Body of pancreas (tissue), 4 donors: ENCODE results near the gene MYL6. TPM values are rescaled to one million over a fixed set of nuclear protein-coding genes. Genes with fewer than 3 reads are reported as not detected.

ENCODE experiments used
- ATAC-seq: fragments of 150-250 bp; one replicate; pipeline ENCODE4 v1.9.1; 2016
- DNase-seq, 4 donors: peaks; one replicate each; pipeline ENCODE4 v3.0.0-alpha.2; 2019
- H3K27ac ChIP-seq, 4 donors: fragments of 200-600 bp; sonication (generic); 1 replicate in 3 of 4; 2 replicates in 1 of 4; pipeline versions ENCODE4 v1.5.1 to v1.6.1; 2016 to 2019; ENCODE audit warnings: mild to moderate bottlenecking in 1 of 4, mixed read lengths in 1 of 4, moderate library complexity in 1 of 4
- H3K27me3 ChIP-seq, 2 donors: fragments of 200-600 bp; sonication (generic); one replicate each; pipeline ENCODE4 v1.6.0; 2016; ENCODE audit warnings: mild to moderate bottlenecking in 1 of 2
- H3K36me3 ChIP-seq, 2 donors: fragments of 200-600 bp; sonication (generic); replicated peaks in 1 of 2; 2 replicates each; pipeline ENCODE4 v1.5.1; 2016; ENCODE audit warnings: low read depth in 2 of 2; ENCODE audit not compliant: insufficient read depth in 1 of 2
- H3K4me1 ChIP-seq: fragments of 200-600 bp; sonication (generic); one replicate; pipeline ENCODE4 v1.6.0; 2016
- H3K4me3 ChIP-seq, 2 donors: fragments of 200-600 bp; sonication (generic); 1 replicate in 1 of 2; 2 replicates in 1 of 2; pipeline ENCODE4 v1.5.1; 2016 to 2019
- H3K9me3 ChIP-seq, 3 donors: fragments of 200-600 bp; sonication (generic); 1 replicate in 2 of 3; 2 replicates in 1 of 3; pipeline ENCODE4 v1.5.1; 2016
- POLR2A ChIP-seq, 3 donors: fragments of 450-650 bp; IDR thresholded peaks; one replicate each; pipeline ENCODE4 v1.6.1; 2016; ENCODE audit warnings: antibody characterized with exemption in 3 of 3, mild to moderate bottlenecking in 2 of 3
- WGBS, 2 donors: methylation state at CpG; one replicate each; pipeline ENCODE4 v1.1.5; 2017; 5-methylcytosine and 5-hydroxymethylcytosine counted together
- intact Hi-C: fragments of 100-400 bp; cut with DNase I; formaldehyde crosslinking; loops from one replicate; pipeline ENCODE4 v1.15.1; 2023
- total RNA-seq, 2 donors: library from RNA; depleted of rRNA; stranded (reverse); fragments of >200 nt; gene quantifications; one replicate each; pipeline ENCODE4 v1.1.0, GENCODE V29; 2016
- TF ChIP-seq, protein P1 (sequence below), 7 experiments: fragments of 450-650 bp in 4 of 7; fragments of 200-600 bp in 3 of 7; sonication (generic) in 3 of 7; IDR thresholded peaks; one replicate each; pipeline ENCODE4 v1.5.1; 2016 to 2019; ENCODE audit warnings: antibody characterized with exemption in 7 of 7

MYL6 gene
- total RNA-seq, 2 donors from 2014 or later, result 838 to 1,110 TPM

DNA sequence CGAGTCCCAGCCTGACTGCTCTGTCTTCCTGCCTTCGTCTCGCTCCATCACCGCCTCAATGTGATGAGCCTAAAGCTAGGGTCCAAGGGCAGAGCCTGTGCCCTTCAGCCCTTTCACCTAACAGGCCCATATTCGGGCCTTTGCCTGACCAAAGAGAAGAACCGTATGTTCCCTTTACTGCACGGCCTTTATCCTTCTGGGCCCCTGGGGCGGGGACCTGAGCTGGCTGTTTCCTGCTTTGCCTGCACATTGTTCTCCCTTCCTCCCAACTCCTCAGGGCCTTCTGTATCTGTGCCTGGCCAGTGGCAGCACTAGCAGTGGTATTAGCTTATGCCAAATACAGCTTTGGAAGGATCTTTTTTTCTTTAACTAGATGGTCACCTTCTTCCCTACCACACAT lies 14.3 kb upstream of the MYL6 start:
- Histone ChIP-seq H3K27me3 (no peaks in the 10 kb centered on the region), H3K4me3 (no peak overlapping the region), H3K27ac (peak overlapping the region in 1 of 4 donors; percentile 13), H3K4me1 (peaks cover 17% of the 10 kb centered on the region), H3K36me3 (peaks cover 9 to 32% of the 10 kb centered on the region in 2 donors), H3K9me3 (no peaks in the 10 kb centered on the region)
- ATAC-seq (no peak), DNase-seq (no peak)
- WGBS, 2 donors, result 89 to 90% methylated on average over 8 of the region's 8 CpGs
- intact Hi-C loops, result no loop called here
- TF ChIP-seq POLR2A (IDR thresholded peaks at IDR 0.05), result no peak
- TF ChIP-seq, protein P1, sequence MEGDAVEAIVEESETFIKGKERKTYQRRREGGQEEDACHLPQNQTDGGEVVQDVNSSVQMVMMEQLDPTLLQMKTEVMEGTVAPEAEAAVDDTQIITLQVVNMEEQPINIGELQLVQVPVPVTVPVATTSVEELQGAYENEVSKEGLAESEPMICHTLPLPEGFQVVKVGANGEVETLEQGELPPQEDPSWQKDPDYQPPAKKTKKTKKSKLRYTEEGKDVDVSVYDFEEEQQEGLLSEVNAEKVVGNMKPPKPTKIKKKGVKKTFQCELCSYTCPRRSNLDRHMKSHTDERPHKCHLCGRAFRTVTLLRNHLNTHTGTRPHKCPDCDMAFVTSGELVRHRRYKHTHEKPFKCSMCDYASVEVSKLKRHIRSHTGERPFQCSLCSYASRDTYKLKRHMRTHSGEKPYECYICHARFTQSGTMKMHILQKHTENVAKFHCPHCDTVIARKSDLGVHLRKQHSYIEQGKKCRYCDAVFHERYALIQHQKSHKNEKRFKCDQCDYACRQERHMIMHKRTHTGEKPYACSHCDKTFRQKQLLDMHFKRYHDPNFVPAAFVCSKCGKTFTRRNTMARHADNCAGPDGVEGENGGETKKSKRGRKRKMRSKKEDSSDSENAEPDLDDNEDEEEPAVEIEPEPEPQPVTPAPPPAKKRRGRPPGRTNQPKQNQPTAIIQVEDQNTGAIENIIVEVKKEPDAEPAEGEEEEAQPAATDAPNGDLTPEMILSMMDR (IDR thresholded peaks at IDR 0.05), result no peak

DNA sequence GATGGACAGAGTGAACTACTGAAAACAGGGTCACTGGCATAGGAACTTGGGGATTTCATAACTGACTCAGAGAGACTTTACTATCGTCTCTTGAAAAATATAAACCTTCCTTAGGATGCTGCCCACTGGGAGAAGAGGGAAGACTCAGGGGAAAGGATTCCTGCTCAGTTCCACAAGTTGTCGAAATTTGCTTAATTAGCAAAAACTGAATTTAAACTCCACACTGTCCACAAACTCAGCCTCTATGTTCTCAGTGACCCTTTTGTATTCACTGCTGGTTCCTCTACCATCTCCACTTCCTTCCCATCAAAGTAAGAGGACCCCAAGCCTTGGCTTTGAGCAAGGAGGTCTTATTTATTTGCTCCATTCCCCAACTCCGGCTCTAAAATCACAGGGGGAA lies 12.9 kb upstream of the MYL6 start:
- TF ChIP-seq, protein P1 (IDR thresholded peaks at IDR 0.05), result no peak
- no peak for TF ChIP-seq POLR2A (IDR thresholded peaks at IDR 0.05)
- Histone ChIP-seq H3K36me3 (peaks cover 0 to 28% of the 10 kb centered on the region in 2 donors), H3K27me3 (no peaks in the 10 kb centered on the region), H3K4me1 (peaks cover 17% of the 10 kb centered on the region), H3K4me3 (no peak overlapping the region), H3K27ac (peak overlapping the region in 1 of 4 donors; percentile 3), H3K9me3 (no peaks in the 10 kb centered on the region)
- intact Hi-C loops, result no loop called here
- ATAC-seq (no peak), DNase-seq (no peak)
- WGBS, 2 donors, result 96 to 99% methylated on average over 3 of the region's 3 CpGs

DNA sequence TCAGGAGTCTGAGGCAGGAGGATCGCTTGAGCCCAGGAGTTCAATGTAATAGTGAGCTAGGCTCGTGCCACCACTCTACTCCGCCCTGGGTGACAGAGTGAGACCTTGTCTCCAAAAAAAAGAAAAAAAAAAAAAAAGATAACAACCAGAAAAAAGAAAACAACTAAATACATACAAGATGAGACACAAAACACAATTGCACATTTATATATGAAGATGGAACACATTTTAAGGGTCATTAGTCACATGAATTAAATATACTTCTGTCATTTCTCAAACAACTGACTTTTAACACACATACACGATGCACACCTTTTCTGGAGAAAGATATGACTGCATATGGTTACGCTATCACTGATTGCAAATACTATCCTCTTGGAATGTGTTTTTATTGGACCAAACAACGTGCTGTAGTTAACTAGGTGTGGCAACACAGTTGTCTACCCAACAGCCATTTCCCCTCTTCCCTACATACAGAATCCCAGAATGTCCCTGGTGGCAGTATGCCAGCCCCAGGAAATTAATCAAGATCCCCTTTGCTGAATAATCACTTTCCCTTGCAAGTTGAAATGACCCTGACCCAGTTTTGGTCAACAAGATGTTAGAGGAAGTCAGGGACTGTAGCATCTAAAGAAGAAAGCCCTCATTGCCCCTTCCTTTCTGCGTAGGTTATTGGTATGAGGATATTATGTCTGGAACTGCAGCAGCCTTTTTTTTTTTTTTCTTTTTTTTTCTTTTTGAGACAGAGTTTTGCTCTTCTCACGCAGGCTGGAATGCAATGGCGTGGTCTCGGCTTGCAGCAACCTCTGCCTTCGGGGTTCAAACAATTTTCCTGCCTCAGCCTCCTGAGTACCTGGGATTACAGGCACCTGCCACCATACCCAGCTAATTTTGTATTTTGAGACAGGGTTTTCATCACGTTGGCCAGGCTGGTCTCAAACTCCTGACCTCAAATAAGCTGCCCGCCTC lies 11.4 kb upstream of the MYL6 start:
- H3K27me3 ChIP-seq, result no peaks in the 10 kb centered on the region
- TF ChIP-seq, protein P1 (IDR thresholded peaks at IDR 0.05), result no peak
- peak in 1 of 3 donors; percentile 7 for TF ChIP-seq POLR2A (IDR thresholded peaks at IDR 0.05)
- no peaks in the 10 kb centered on the region for H3K9me3 ChIP-seq
- no peak overlapping the region for H3K4me3 ChIP-seq
- ATAC-seq, result peak; percentile 25
- H3K27ac ChIP-seq, result peak overlapping the region in 3 of 4 donors; percentile 18 to 60 (median 37)
- H3K4me1 ChIP-seq, result peaks cover 24% of the 10 kb centered on the region
- H3K36me3 ChIP-seq, result peaks cover 0 to 25% of the 10 kb centered on the region in 2 donors
- intact Hi-C loops, result no loop called here
- peak in 3 of 4 donors; percentile 31 to 38 (median 37) for DNase-seq
- 62 to 65% methylated on average over 13 of the region's 13 CpGs for WGBS, 2 donors

DNA sequence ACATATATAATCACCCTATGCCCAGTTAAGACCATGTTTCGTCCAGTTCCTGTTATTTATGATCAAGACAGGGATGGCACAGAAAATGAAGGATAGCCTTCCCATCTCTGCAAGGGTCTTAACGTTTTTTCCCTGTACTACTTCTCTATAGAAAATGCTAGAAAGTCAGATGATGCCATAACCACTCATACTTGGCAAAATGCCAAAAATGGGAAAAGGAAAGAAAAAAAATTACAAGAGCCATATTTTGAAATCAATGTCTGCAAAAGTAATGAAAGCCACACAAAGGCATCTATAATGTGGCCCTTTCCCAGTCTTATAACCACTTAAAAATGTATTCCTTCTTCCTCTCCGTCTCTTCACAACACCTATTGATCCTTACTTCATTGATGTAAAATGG lies 7.6 kb upstream of the MYL6 start:
- no peak overlapping the region for H3K27ac ChIP-seq
- no peak for TF ChIP-seq POLR2A (IDR thresholded peaks at IDR 0.05)
- TF ChIP-seq, protein P1 (IDR thresholded peaks at IDR 0.05), result no peak
- intact Hi-C loops, result no loop called here
- ATAC-seq, result no peak
- no peaks in the 10 kb centered on the region for H3K27me3 ChIP-seq
- H3K9me3 ChIP-seq, result no peaks in the 10 kb centered on the region
- 59 to 62% methylated on average over 3 of the region's 3 CpGs for WGBS, 2 donors
- no peaks in the 10 kb centered on the region for H3K36me3 ChIP-seq
- peaks cover 35% of the 10 kb centered on the region for H3K4me1 ChIP-seq
- H3K4me3 ChIP-seq, result no peak overlapping the region
- DNase-seq, result no peak
